Measurements from ENCODE around the gene EML5. TPM values are rescaled to one million over a fixed set of nuclear protein-coding genes. Genes with fewer than 3 reads are reported as not detected.

The EML5 gene
- total RNA-seq, 2 experiments from 2014 or later, result 2.8 to 3.1 TPM

- Mint-ChIP-seq H3K4me1 (ENCODE audit: low read depth) (no peaks in the 10 kb centered on the region), H3K36me3 (ENCODE audit: low read depth) (peaks cover 17% of the 10 kb centered on the region), H3K27me3 (no peaks in the 10 kb centered on the region), H3K9me3 (no peaks in the 10 kb centered on the region), H3K4me3 (no peak overlapping the region), H3K27ac (no peak overlapping the region)
- DNase-seq (no peak), ATAC-seq (ENCODE audit: poor library complexity) (no peak)
- ChIA-PET POLR2A (no interaction called here), CTCF (no interaction called here)
- no peaks in the 10 kb centered on the region for H3K36me3 ChIP-seq (ENCODE audit: insufficient read depth, low read length)
- intact Hi-C loops (cut with DNase I, micrococcal nuclease), result no loop called here
- no peaks in the 10 kb centered on the region for H3K9me3 ChIP-seq (ENCODE audit: control insufficient read depth in 1 of 2, insufficient read depth in 1 of 2, low read length in 2 of 2)
- TF ChIP-seq CTCF (IDR thresholded peaks at IDR 0.05), result no peak
- H3K4me3 ChIP-seq (ENCODE audit: low read length), result no peak overlapping the region
- no peaks in the 10 kb centered on the region for H3K27me3 ChIP-seq (ENCODE audit: control insufficient read depth in 1 of 2, insufficient read depth in 2 of 2, low read length in 2 of 2)
- H3K27ac ChIP-seq (ENCODE audit: low read depth in 1 of 2, low read length in 2 of 2), result no peak overlapping the region
- H3K4me1 ChIP-seq (ENCODE audit: insufficient read depth, low read length), result no peaks in the 10 kb centered on the region
Observed at GRCh38 chr14:88683119-88683518, 109.6 kb downstream of the EML5 start.

GRCh38 chr14:88682495-88683114 lies 110.1 kb downstream of the EML5 start:
- no peaks in the 10 kb centered on the region for H3K4me1 Mint-ChIP-seq (ENCODE audit: low read depth)
- H3K9me3 ChIP-seq (ENCODE audit: control insufficient read depth in 1 of 2, insufficient read depth in 1 of 2, low read length in 2 of 2), result no peaks in the 10 kb centered on the region
- no peaks in the 10 kb centered on the region for H3K9me3 Mint-ChIP-seq
- ChIA-PET POLR2A (no interaction called here), CTCF (interaction anchor here (1.4 kb wide), 1 partner anchor 15 kb away, joined by 3 read pairs; no protein-coding TSS in a partner anchor)
- H3K4me3 ChIP-seq (ENCODE audit: low read length), result no peak overlapping the region
- no peak for ATAC-seq (ENCODE audit: poor library complexity)
- no peaks in the 10 kb centered on the region for H3K36me3 ChIP-seq (ENCODE audit: insufficient read depth, low read length)
- H3K4me1 ChIP-seq (ENCODE audit: insufficient read depth, low read length), result no peaks in the 10 kb centered on the region
- intact Hi-C loops (cut with DNase I, micrococcal nuclease), result no loop called here
- no peak for DNase-seq
- H3K27me3 ChIP-seq (ENCODE audit: control insufficient read depth in 1 of 2, insufficient read depth in 2 of 2, low read length in 2 of 2), result no peaks in the 10 kb centered on the region
- H3K27me3 Mint-ChIP-seq, result no peaks in the 10 kb centered on the region
- no peak overlapping the region for H3K4me3 Mint-ChIP-seq
- no peak for TF ChIP-seq CTCF (IDR thresholded peaks at IDR 0.05)
- H3K27ac ChIP-seq (ENCODE audit: low read depth in 1 of 2, low read length in 2 of 2), result no peak overlapping the region
- peaks cover 21% of the 10 kb centered on the region for H3K36me3 Mint-ChIP-seq (ENCODE audit: low read depth)
- H3K27ac Mint-ChIP-seq, result no peak overlapping the region

- ChIA-PET POLR2A (no interaction called here), CTCF (interaction anchor here (0.6 to 1.4 kb wide), 2 partner anchors 12 to 15 kb away, joined by 3 read pairs; no protein-coding TSS in a partner anchor)
- ATAC-seq (ENCODE audit: poor library complexity), result no peak
- Mint-ChIP-seq H3K4me1 (ENCODE audit: low read depth) (no peaks in the 10 kb centered on the region), H3K4me3 (no peak overlapping the region), H3K27ac (no peak overlapping the region), H3K9me3 (no peaks in the 10 kb centered on the region), H3K27me3 (no peaks in the 10 kb centered on the region), H3K36me3 (ENCODE audit: low read depth) (peaks cover 23% of the 10 kb centered on the region)
- no peaks in the 10 kb centered on the region for H3K36me3 ChIP-seq (ENCODE audit: insufficient read depth, low read length)
- no peaks in the 10 kb centered on the region for H3K4me1 ChIP-seq (ENCODE audit: insufficient read depth, low read length)
- no peak for DNase-seq
- no peaks in the 10 kb centered on the region for H3K9me3 ChIP-seq (ENCODE audit: control insufficient read depth in 1 of 2, insufficient read depth in 1 of 2, low read length in 2 of 2)
- no peak overlapping the region for H3K27ac ChIP-seq (ENCODE audit: low read depth in 1 of 2, low read length in 2 of 2)
- TF ChIP-seq CTCF (IDR thresholded peaks at IDR 0.05), result no peak
- H3K27me3 ChIP-seq (ENCODE audit: control insufficient read depth in 1 of 2, insufficient read depth in 2 of 2, low read length in 2 of 2), result no peaks in the 10 kb centered on the region
- no peak overlapping the region for H3K4me3 ChIP-seq (ENCODE audit: low read length)
- intact Hi-C loops (cut with DNase I, micrococcal nuclease), result no loop called here
Observed at GRCh38 chr14:88681755-88682494, 110.8 kb downstream of the EML5 start.
